Measurements from ENCODE around the gene PITX3. TPM values are rescaled to one million over a fixed set of nuclear protein-coding genes. Genes with fewer than 3 reads are reported as not detected.

Gene PITX3
- total RNA-seq, 4 donors from 2014 or later = not detected

GRCh38 chr10:102188298-102188940 is 52.9 kb downstream of the PITX3 start:
- peaks cover 0 to 9% (median 8%) of the 10 kb centered on the region in 3 donors for H3K4me1 ChIP-seq
- intact Hi-C loops (cut with DNase I) = no loop called here
- H3K36me3 ChIP-seq = no peaks in the 10 kb centered on the region
- no peak for DNase-seq
- no peak for TF ChIP-seq POLR2A (IDR thresholded peaks at IDR 0.05)
- TF ChIP-seq, protein P1, sequence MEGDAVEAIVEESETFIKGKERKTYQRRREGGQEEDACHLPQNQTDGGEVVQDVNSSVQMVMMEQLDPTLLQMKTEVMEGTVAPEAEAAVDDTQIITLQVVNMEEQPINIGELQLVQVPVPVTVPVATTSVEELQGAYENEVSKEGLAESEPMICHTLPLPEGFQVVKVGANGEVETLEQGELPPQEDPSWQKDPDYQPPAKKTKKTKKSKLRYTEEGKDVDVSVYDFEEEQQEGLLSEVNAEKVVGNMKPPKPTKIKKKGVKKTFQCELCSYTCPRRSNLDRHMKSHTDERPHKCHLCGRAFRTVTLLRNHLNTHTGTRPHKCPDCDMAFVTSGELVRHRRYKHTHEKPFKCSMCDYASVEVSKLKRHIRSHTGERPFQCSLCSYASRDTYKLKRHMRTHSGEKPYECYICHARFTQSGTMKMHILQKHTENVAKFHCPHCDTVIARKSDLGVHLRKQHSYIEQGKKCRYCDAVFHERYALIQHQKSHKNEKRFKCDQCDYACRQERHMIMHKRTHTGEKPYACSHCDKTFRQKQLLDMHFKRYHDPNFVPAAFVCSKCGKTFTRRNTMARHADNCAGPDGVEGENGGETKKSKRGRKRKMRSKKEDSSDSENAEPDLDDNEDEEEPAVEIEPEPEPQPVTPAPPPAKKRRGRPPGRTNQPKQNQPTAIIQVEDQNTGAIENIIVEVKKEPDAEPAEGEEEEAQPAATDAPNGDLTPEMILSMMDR (IDR thresholded peaks at IDR 0.05) = no peak
- H3K27ac ChIP-seq = no peak overlapping the region
- H3K4me3 ChIP-seq = no peak overlapping the region
- 20% methylated on average over 1 of the region's 3 CpGs; no CpG with 5 or more reads in 1 of the 2 donors for WGBS, 2 donors
- no peaks in the 10 kb centered on the region for H3K9me3 ChIP-seq
- H3K27me3 ChIP-seq = no peaks in the 10 kb centered on the region

DNA sequence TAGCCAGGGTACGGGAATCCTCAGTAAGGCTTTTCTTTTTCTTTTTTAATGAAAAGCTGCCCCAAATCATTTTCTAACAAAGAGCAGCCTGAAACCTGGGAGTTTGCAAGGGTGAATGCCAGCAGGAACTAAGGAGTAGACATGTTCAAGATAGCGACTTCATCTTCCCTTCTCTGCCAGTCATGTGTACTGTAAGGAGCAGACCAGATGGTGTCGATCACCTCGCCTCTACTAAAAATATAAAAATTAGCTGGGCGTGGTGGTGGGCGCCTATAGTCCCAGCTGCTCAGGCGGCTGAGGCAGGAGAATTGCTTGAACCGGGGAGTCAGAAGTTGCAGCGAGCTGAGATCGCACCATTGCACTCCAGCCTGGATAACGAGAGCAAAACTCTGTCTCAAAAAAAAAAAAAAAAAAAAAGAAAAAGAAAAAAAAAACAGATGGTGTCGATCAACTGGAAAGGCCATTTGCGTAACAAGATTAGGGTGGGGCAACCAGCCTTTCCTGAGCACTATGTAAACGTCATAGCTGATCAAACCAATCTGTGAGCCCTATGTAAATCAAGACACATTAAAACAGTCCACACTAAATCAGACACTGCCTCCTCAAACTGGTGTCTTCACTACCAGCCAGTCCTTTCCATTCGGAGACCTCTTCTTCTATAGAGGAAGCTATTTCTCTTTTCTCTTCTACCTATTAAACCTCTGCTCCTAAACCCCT is 55.3 kb downstream of the PITX3 start:
- H3K9me3 ChIP-seq = no peaks in the 10 kb centered on the region
- no peak for DNase-seq
- H3K36me3 ChIP-seq = no peaks in the 10 kb centered on the region
- peak overlapping the region in 2 of 4 donors; percentile 17 to 31 for H3K27ac ChIP-seq
- TF ChIP-seq, protein P1 (IDR thresholded peaks at IDR 0.05) = no peak
- TF ChIP-seq POLR2A (IDR thresholded peaks at IDR 0.05) = no peak
- no peak overlapping the region for H3K4me3 ChIP-seq
- intact Hi-C loops (cut with DNase I) = no loop called here
- peaks cover 0 to 9% (median 8%) of the 10 kb centered on the region in 3 donors for H3K4me1 ChIP-seq
- H3K27me3 ChIP-seq = no peaks in the 10 kb centered on the region
- WGBS, 2 donors = 63 to 69% methylated on average over 8 to 12 of the region's 15 CpGs

- Histone ChIP-seq H3K9me3 (no peaks in the 10 kb centered on the region), H3K4me3 (no peak overlapping the region), H3K4me1 (peaks cover 0 to 9% (median 8%) of the 10 kb centered on the region in 3 donors), H3K27me3 (no peaks in the 10 kb centered on the region), H3K36me3 (no peaks in the 10 kb centered on the region), H3K27ac (no peak overlapping the region)
- no peak for DNase-seq
- intact Hi-C loops (cut with DNase I) = no loop called here
- WGBS, 2 donors = 79 to 83% methylated on average over 2 of the region's 2 CpGs
- TF ChIP-seq, protein P1 (IDR thresholded peaks at IDR 0.05) = no peak
- no peak for TF ChIP-seq POLR2A (IDR thresholded peaks at IDR 0.05)
Observed at GRCh38 chr10:102185272-102185671, 56.0 kb downstream of the PITX3 start.

DNA sequence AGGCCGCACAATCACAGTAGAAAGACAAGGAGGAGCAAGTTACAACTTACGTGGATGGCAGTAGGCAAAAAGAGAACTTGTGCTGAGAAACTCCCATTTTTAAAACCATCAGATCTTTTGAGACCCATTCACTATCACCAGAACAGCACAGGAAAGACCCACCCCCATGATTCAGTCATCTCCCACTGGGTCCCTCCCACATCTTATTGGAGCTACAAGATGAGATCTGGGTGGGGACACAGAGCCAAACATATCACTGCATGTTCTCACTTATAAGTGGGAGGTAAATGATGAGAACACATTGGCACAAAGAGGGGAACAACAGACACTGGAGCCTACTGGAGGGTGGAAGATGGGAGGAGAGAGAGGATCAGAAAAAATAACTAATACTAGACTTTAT is 56.7 kb downstream of the PITX3 start:
- H3K27me3 ChIP-seq = no peaks in the 10 kb centered on the region
- TF ChIP-seq POLR2A (IDR thresholded peaks at IDR 0.05) = no peak
- TF ChIP-seq, protein P1 (IDR thresholded peaks at IDR 0.05) = no peak
- H3K4me1 ChIP-seq = peaks cover 0 to 9% (median 8%) of the 10 kb centered on the region in 3 donors
- no peak for DNase-seq
- H3K27ac ChIP-seq = no peak overlapping the region
- H3K9me3 ChIP-seq = no peaks in the 10 kb centered on the region
- intact Hi-C loops (cut with DNase I) = no loop called here
- H3K36me3 ChIP-seq = no peaks in the 10 kb centered on the region
- H3K4me3 ChIP-seq = no peak overlapping the region
- WGBS, 2 donors = 71 to 86% methylated on average over 2 of the region's 2 CpGs

Other genes with a start within 250 kb of the PITX3 start
- gene ARMH3, start 185.3 kb downstream of the PITX3 start, total RNA-seq = 10 to 100 TPM; 13.3 to 17.2 (median 16.1) TPM
- gene HPS6, start 176.2 kb downstream of the PITX3 start, total RNA-seq = 10 to 100 TPM; 22.7 to 29.4 (median 23.3) TPM
- 10 to 100 TPM; 26.2 to 54.0 (median 27.3) TPM for gene LDB1, start 121.1 kb downstream of the PITX3 start, total RNA-seq
- 10 to 100 TPM; 10.5 to 29.9 (median 27.2) TPM for gene PPRC1, start 108.5 kb downstream of the PITX3 start, total RNA-seq
- 10 to 100 TPM; 38.6 to 90.6 (median 83.4) TPM for gene NOLC1, start 89.1 kb downstream of the PITX3 start, total RNA-seq
- not detected for gene ELOVL3, start 15.2 kb downstream of the PITX3 start, total RNA-seq
- 10 to 100 TPM; 22.5 to 39.0 (median 28.6) TPM for gene GBF1, start 4.0 kb upstream of the PITX3 start, total RNA-seq
- 10 to 100 TPM; 10.7 to 20.2 (median 15.6) TPM for gene NFKB2, start 154.2 kb upstream of the PITX3 start, total RNA-seq
- 1 to 10 TPM in 2 of 4 donors, under 1 TPM in 2; 0.22 to 3.4 (median 0.93) TPM for gene PSD, start 177.3 kb upstream of the PITX3 start, total RNA-seq
- gene FBXL15, start 179.3 kb upstream of the PITX3 start, total RNA-seq = 10 to 100 TPM; 10.6 to 20.2 (median 18.8) TPM
- 10 to 100 TPM; 16.6 to 37.6 (median 27.0) TPM for gene CUEDC2, start 191.1 kb upstream of the PITX3 start, total RNA-seq
- 1 to 10 TPM in 2 of 4 donors, under 1 TPM in 1, not detected in 1; 0.23 to 1.9 (median 1.1) TPM for gene C10orf95, start 210.0 kb upstream of the PITX3 start, total RNA-seq